HEK293 (cell line): ENCODE data around the gene TAX1BP1.
"Not testable (repeated sequence)": the region's sequence is repeated elsewhere in the genome, so short reads cannot be mapped to it uniquely, and the experiment has no call there.

Experiments
- CTCF ChIA-PET: fragments of 350-600 bp; formaldehyde crosslinking; extraction: SDS; loops from one replicate; lab custom pipeline; 2021; ENCODE audit warnings: antibody characterized with exemption; lab: Yijun Ruan, JAX
- POLR2A ChIA-PET: fragments of 300-600 bp; formaldehyde crosslinking; extraction: SDS; loops from one replicate; lab custom pipeline; 2020; ENCODE audit warnings: antibody characterized with exemption, inconsistent platforms; lab: Yijun Ruan, JAX
- H3K27ac ChIP-seq: fragments of 200-500 bp; sonication (Bioruptor generic); 2 replicates; pipeline ENCODE4 v1.5.1; 2014; ENCODE audit warnings: low read depth, low read length, control low read depth, inconsistent platforms; ENCODE audit errors: extremely low read depth
- H3K36me3 ChIP-seq, 2 experiments: fragments of 200-500 bp in 1 of 2; sonication (Bioruptor generic) in 1 of 2; 1 replicate in 1 of 2; 2 replicates in 1 of 2; pipeline ENCODE4 v1.5.1; 2014 to 2017; ENCODE audit warnings: inconsistent platforms in 2 of 2, low read length in 2 of 2; ENCODE audit not compliant: control insufficient read depth in 2 of 2, insufficient read depth in 1 of 2
- H3K4me1 ChIP-seq: fragments of 200-500 bp; sonication (Bioruptor generic); 2 replicates; pipeline ENCODE4 v1.5.1; 2014; ENCODE audit warnings: mild to moderate bottlenecking, low read length, inconsistent platforms; ENCODE audit not compliant: control insufficient read depth, insufficient read depth
- H3K4me3 ChIP-seq: 2 replicates; pipeline ENCODE4 v1.5.1; 2011; ENCODE audit warnings: low read depth, mild to moderate bottlenecking, control low read depth, low read length, moderate library complexity
- H3K9me3 ChIP-seq: fragments of 200-500 bp; sonication (Bioruptor generic); 2 replicates; pipeline ENCODE4 v1.5.1; 2014; ENCODE audit warnings: low read depth, low read length, inconsistent platforms; ENCODE audit not compliant: control insufficient read depth, insufficient read depth
- KLF16 ChIP-seq: fragments of 450-650 bp; formaldehyde crosslinking; IDR thresholded peaks from 2 replicates; pipeline ENCODE4 v1.5.1; 2017; ENCODE audit warnings: missing biosample characterization, missing genetic modification characterization
- MYNN ChIP-seq: fragments of 450-650 bp; formaldehyde crosslinking; IDR thresholded peaks from 2 replicates; pipeline ENCODE4 v1.5.1; 2016; ENCODE audit warnings: missing biosample characterization, missing genetic modification characterization, borderline replicate concordance
- OVOL3 ChIP-seq: fragments of 450-650 bp; formaldehyde crosslinking; IDR thresholded peaks from 2 replicates; pipeline ENCODE4 v1.5.1; 2016; ENCODE audit warnings: missing biosample characterization, missing genetic modification characterization
- SP2 ChIP-seq: fragments of 450-650 bp; formaldehyde crosslinking; IDR thresholded peaks from 2 replicates; pipeline ENCODE4 v1.5.1; 2016; ENCODE audit warnings: missing biosample characterization, missing genetic modification characterization
- WT1 ChIP-seq: fragments of 450-650 bp; formaldehyde crosslinking; IDR thresholded peaks from 2 replicates; pipeline ENCODE4 v1.5.1; 2016; ENCODE audit warnings: missing biosample characterization, missing genetic modification characterization
- ZBTB10 ChIP-seq: fragments of 450-650 bp; formaldehyde crosslinking; IDR thresholded peaks from 2 replicates; pipeline ENCODE4 v1.5.1; 2016; ENCODE audit warnings: missing biosample characterization, missing genetic modification characterization
- ZFP37 ChIP-seq: fragments of 450-650 bp; formaldehyde crosslinking; IDR thresholded peaks from 2 replicates; pipeline ENCODE4 v1.5.1; 2016; ENCODE audit warnings: missing biosample characterization, missing genetic modification characterization
- ZNF354C ChIP-seq: fragments of 450-650 bp; formaldehyde crosslinking; IDR thresholded peaks from 2 replicates; pipeline ENCODE4 v1.5.1; 2016; ENCODE audit warnings: missing biosample characterization, missing genetic modification characterization, low read depth, borderline replicate concordance
- ZNF404 ChIP-seq: fragments of 450-650 bp; formaldehyde crosslinking; IDR thresholded peaks from 2 replicates; pipeline ENCODE4 v1.5.1; 2017; ENCODE audit warnings: missing biosample characterization, missing genetic modification characterization
- ZNF514 ChIP-seq: fragments of 450-650 bp; formaldehyde crosslinking; IDR thresholded peaks from 2 replicates; pipeline ENCODE4 v1.5.1; 2016; ENCODE audit warnings: missing biosample characterization, missing genetic modification characterization
- ZNF561 ChIP-seq: fragments of 450-650 bp; IDR thresholded peaks from 2 replicates; pipeline ENCODE4 v1.5.1; 2018; ENCODE audit warnings: missing biosample characterization, missing genetic modification characterization, borderline replicate concordance
- ZNF600 ChIP-seq: fragments of 450-650 bp; formaldehyde crosslinking; IDR thresholded peaks from 2 replicates; pipeline ENCODE4 v1.5.1; 2016; ENCODE audit warnings: missing biosample characterization, missing genetic modification characterization
- ZNF610 ChIP-seq: fragments of 450-650 bp; formaldehyde crosslinking; IDR thresholded peaks from 2 replicates; pipeline ENCODE4 v1.5.1; 2016; ENCODE audit warnings: missing biosample characterization, missing genetic modification characterization, borderline replicate concordance
- TF ChIP-seq, protein P1 (sequence below): fragments of 450-650 bp; formaldehyde crosslinking; IDR thresholded peaks from 2 replicates; pipeline ENCODE4 v1.5.1; 2016; ENCODE audit warnings: missing biosample characterization, missing genetic modification characterization
- TF ChIP-seq, protein P2 (sequence below): fragments of 450-650 bp; formaldehyde crosslinking; IDR thresholded peaks from 2 replicates; pipeline ENCODE4 v1.5.1; 2016; ENCODE audit warnings: missing biosample characterization, missing genetic modification characterization, borderline replicate concordance
- TF ChIP-seq, protein P3 (sequence below): fragments of 450-650 bp; formaldehyde crosslinking; IDR thresholded peaks from 2 replicates; pipeline ENCODE4 v1.5.1; 2016; ENCODE audit warnings: missing biosample characterization, missing genetic modification characterization

The TAX1BP1 gene

GRCh38 chr7:27740449-27741086 is 606 bp downstream of the TAX1BP1 start (continued):
- 0 out of 2 replicates have a peak, but pooled peaks have one; percentile 67 for TF ChIP-seq ZBTB10 (tag by site-specific recombination)

DNA sequence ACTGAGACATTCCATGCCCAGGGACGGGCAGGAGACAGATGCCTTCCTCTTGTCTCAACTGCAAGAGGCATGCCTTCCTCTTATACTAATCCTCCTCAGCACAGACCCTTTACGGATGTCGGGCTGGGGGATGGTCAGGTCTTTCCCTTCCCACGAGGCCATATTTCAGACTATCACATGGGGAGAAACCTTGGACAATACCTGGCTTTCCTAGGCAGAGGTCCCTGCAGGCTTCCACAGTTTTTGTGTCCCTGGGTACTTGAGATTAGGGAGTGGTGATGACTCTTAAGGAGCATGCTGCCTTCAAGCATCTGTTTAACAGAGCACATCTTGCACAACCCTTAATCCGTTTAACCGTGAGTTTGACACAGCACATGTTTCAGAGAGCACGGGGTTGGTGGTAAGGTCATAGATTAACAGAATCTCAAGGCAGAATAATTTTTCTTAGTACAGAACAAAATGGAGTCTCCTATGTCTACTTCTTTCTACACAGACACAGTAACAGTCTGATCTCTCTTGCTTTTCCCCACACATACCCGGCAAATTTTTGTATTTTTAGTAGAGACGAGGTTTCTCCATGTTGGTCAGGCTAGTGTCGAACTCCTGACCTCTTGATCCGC is 2.2 kb downstream of the TAX1BP1 start:
- POLR2A ChIA-PET: not testable (repeated sequence)

GRCh38 chr7:27745064-27745583 is 5.2 kb downstream of the TAX1BP1 start:
- peaks cover 14 to 18% of the 10 kb centered on the region in 2 experiments for H3K36me3 ChIP-seq
- no peak overlapping the region for H3K27ac ChIP-seq
- TF ChIP-seq, protein P1, sequence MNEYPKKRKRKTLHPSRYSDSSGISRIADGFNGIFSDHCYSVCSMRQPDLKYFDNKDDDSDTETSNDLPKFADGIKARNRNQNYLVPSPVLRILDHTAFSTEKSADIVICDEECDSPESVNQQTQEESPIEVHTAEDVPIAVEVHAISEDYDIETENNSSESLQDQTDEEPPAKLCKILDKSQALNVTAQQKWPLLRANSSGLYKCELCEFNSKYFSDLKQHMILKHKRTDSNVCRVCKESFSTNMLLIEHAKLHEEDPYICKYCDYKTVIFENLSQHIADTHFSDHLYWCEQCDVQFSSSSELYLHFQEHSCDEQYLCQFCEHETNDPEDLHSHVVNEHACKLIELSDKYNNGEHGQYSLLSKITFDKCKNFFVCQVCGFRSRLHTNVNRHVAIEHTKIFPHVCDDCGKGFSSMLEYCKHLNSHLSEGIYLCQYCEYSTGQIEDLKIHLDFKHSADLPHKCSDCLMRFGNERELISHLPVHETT (tag by site-specific recombination): no peak
- no peak for TF ChIP-seq ZNF514 (tag by site-specific recombination)
- TF ChIP-seq KLF16 (tag by site-specific recombination): no peak
- TF ChIP-seq WT1 (tag by site-specific recombination): no peak
- TF ChIP-seq ZNF600 (tag by site-specific recombination): peak; percentile 23; the same call in 1 of the 2 replicates
- TF ChIP-seq, protein P2, sequence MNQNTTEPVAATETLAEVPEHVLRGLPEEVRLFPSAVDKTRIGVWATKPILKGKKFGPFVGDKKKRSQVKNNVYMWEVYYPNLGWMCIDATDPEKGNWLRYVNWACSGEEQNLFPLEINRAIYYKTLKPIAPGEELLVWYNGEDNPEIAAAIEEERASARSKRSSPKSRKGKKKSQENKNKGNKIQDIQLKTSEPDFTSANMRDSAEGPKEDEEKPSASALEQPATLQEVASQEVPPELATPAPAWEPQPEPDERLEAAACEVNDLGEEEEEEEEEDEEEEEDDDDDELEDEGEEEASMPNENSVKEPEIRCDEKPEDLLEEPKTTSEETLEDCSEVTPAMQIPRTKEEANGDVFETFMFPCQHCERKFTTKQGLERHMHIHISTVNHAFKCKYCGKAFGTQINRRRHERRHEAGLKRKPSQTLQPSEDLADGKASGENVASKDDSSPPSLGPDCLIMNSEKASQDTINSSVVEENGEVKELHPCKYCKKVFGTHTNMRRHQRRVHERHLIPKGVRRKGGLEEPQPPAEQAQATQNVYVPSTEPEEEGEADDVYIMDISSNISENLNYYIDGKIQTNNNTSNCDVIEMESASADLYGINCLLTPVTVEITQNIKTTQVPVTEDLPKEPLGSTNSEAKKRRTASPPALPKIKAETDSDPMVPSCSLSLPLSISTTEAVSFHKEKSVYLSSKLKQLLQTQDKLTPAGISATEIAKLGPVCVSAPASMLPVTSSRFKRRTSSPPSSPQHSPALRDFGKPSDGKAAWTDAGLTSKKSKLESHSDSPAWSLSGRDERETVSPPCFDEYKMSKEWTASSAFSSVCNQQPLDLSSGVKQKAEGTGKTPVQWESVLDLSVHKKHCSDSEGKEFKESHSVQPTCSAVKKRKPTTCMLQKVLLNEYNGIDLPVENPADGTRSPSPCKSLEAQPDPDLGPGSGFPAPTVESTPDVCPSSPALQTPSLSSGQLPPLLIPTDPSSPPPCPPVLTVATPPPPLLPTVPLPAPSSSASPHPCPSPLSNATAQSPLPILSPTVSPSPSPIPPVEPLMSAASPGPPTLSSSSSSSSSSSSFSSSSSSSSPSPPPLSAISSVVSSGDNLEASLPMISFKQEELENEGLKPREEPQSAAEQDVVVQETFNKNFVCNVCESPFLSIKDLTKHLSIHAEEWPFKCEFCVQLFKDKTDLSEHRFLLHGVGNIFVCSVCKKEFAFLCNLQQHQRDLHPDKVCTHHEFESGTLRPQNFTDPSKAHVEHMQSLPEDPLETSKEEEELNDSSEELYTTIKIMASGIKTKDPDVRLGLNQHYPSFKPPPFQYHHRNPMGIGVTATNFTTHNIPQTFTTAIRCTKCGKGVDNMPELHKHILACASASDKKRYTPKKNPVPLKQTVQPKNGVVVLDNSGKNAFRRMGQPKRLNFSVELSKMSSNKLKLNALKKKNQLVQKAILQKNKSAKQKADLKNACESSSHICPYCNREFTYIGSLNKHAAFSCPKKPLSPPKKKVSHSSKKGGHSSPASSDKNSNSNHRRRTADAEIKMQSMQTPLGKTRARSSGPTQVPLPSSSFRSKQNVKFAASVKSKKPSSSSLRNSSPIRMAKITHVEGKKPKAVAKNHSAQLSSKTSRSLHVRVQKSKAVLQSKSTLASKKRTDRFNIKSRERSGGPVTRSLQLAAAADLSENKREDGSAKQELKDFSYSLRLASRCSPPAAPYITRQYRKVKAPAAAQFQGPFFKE (tag by site-specific recombination): no peak
- no peak for TF ChIP-seq ZNF404 (tag by site-specific recombination)
- TF ChIP-seq ZNF354C (tag by site-specific recombination): no peak
- TF ChIP-seq ZFP37 (tag by site-specific recombination): no peak
- TF ChIP-seq ZNF561 (tag by site-specific recombination): no peak
- TF ChIP-seq MYNN: no peak
- TF ChIP-seq, protein P3, sequence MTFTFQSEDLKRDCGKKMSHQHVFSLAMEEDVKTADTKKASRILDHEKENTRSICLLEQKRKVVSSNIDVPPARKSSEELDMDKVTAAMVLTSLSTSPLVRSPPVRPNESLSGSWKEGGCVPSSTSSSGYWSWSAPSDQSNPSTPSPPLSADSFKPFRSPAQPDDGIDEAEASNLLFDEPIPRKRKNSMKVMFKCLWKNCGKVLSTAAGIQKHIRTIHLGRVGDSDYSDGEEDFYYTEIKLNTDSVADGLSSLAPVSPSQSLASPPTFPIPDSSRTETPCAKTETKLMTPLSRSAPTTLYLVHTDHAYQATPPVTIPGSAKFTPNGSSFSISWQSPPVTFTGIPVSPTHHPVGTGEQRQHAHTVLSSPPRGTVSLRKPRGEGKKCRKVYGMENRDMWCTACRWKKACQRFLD: no peak
- no peak for TF ChIP-seq OVOL3
- TF ChIP-seq ZNF610 (tag by site-specific recombination): no peak
- TF ChIP-seq SP2 (tag by site-specific recombination): no peak
- no peak for TF ChIP-seq ZBTB10 (tag by site-specific recombination)

More for the DNA sequence above, 2.2 kb downstream of the TAX1BP1 start:
- H3K9me3 ChIP-seq, H3K36me3 ChIP-seq, H3K27ac ChIP-seq, CTCF ChIA-PET, H3K4me3 ChIP-seq: not testable (repeated sequence)
- H3K4me1 ChIP-seq: peaks cover 11% of the 10 kb centered on the region

More at GRCh38 chr7:27745064-27745583, 5.2 kb downstream of the TAX1BP1 start:
- Histone ChIP-seq H3K4me1 (peaks cover 9% of the 10 kb centered on the region), H3K9me3 (no peaks in the 10 kb centered on the region), H3K4me3 (no peak overlapping the region)
- ChIA-PET POLR2A (interaction anchor here (1.0 to 1.4 kb wide), 2 partner anchors 29 to 37 kb away, joined by 3 to 4 read pairs; no protein-coding TSS in a partner anchor), CTCF (interaction anchor here (0.5 to 3.3 kb wide), 31 partner anchors 9 to 832 kb away, joined by 3 to 16 read pairs (median 5); no protein-coding TSS in a partner anchor)
